ENCODE data around the gene ZSWIM7. TPM values are rescaled to one million over a fixed set of nuclear protein-coding genes. Genes with fewer than 3 reads are reported as not detected.
A peak's percentile ranks its signal among the peaks of the same experiment; 100 is the strongest.
"Not testable (repeated sequence)": the region's sequence is repeated elsewhere in the genome, so short reads cannot be mapped to it uniquely, and the experiment has no call there.

The ZSWIM7 gene
- total RNA-seq, 1 experiment from 2014 or later = 81.6 TPM

GRCh38 chr17:16013943-16014407 is 14.5 kb upstream of the ZSWIM7 start:
- no peak overlapping the region for H3K27ac ChIP-seq
- H3K36me3 ChIP-seq = peaks cover 92% of the 10 kb centered on the region

DNA sequence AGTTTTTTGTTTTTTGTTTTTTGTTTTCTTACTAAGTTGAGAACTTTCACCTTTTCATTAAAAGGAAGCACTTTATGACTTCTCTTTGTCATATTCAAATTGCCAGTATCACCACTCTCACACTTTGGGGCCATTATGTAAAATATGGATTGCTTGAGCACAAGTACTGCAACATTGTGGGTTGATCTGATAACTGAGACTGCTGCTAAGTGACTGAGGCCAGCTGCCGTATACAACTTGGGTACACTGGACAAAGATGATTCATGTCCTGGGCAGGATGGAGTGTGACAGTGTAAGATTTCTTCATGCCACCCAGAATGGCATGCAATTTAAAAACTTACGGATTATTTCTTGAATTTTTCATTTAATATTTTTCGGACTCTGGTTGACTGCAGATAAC is 7.9 kb upstream of the ZSWIM7 start:
- no peak for DNase-seq
- H3K9me3 ChIP-seq (replicated peaks) = peaks cover 3% of the 10 kb centered on the region; the same call in 1 of the 2 replicates
- H3K27ac ChIP-seq = no peak overlapping the region
- H3K27me3 ChIP-seq = no peaks in the 10 kb centered on the region
- H3K36me3 ChIP-seq = peaks cover 96% of the 10 kb centered on the region
- H3K4me3 ChIP-seq = no peak overlapping the region
- H3K4me1 ChIP-seq = no peaks in the 10 kb centered on the region

More at GRCh38 chr17:16013943-16014407, 14.5 kb upstream of the ZSWIM7 start:
- Histone ChIP-seq H3K4me3 (no peak overlapping the region), H3K27me3 (no peaks in the 10 kb centered on the region), H3K9me3 (replicated peaks) (no peaks in the 10 kb centered on the region; the same call in 1 of the 2 replicates), H3K4me1 (peaks cover 10% of the 10 kb centered on the region)
- DNase-seq = peak; percentile 51 to 82

- no peak overlapping the region for H3K4me3 ChIP-seq
- no peaks in the 10 kb centered on the region for H3K27me3 ChIP-seq
- peaks cover 2% of the 10 kb centered on the region; the same call in 1 of the 2 replicates for H3K4me1 ChIP-seq
- no peak overlapping the region for H3K27ac ChIP-seq
- DNase-seq = no peak
- peaks cover 16% of the 10 kb centered on the region for H3K9me3 ChIP-seq (replicated peaks)
- H3K36me3 ChIP-seq = peaks cover 95% of the 10 kb centered on the region
Observed at GRCh38 chr17:16005636-16006035, 6.1 kb upstream of the ZSWIM7 start.

GRCh38 chr17:16003841-16004240 is 4.3 kb upstream of the ZSWIM7 start:
- Histone ChIP-seq H3K27ac (no peak overlapping the region), H3K27me3 (no peaks in the 10 kb centered on the region), H3K36me3 (peaks cover 80% of the 10 kb centered on the region), H3K4me1 (peaks cover 3% of the 10 kb centered on the region; the same call in 1 of the 2 replicates), H3K9me3 (replicated peaks) (peaks cover 16% of the 10 kb centered on the region), H3K4me3 (no peak overlapping the region)
- DNase-seq = no peak

GRCh38 chr17:16002708-16003260 is 3.3 kb upstream of the ZSWIM7 start:
- peaks cover 16% of the 10 kb centered on the region for H3K9me3 ChIP-seq (replicated peaks)
- no peak overlapping the region for H3K27ac ChIP-seq
- no peak overlapping the region for H3K4me3 ChIP-seq
- no peaks in the 10 kb centered on the region for H3K27me3 ChIP-seq
- H3K36me3 ChIP-seq = peaks cover 69% of the 10 kb centered on the region
- DNase-seq = no peak
- H3K4me1 ChIP-seq = peaks cover 7% of the 10 kb centered on the region

DNA sequence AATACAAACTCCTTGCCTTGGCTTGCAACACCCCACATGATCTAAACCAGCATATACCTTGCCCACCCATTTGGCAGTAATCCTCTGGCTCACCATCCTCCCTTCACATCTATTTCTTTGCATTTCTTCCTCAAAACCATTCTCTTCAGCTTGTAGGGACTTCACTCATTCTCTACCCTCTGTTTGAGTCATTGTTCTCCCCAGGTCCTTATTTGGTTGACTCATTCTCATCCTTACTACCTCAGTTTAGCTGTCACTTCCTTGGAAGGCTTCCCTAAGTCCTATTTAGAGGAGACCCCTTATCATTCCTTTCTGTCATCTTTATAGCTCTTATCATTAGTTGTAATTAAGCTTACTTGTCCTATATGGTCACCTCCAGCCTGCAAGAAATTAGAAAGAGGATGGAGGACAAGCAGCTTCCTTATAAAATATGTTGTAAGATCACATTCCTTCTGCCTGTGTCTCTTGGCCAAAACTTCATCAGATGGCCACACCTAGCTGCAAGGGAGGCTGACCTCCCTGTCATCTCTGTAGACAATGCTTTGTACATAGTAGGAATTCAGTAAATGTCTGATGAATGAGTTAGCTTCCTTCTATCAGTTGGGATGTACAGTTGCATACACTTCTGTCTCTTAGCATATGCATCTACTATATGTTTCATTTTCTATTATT is 1.9 kb upstream of the ZSWIM7 start:
- Histone ChIP-seq H3K27me3 (no peaks in the 10 kb centered on the region), H3K4me3 (no peak overlapping the region; the same call in 1 of the 2 replicates), H3K36me3 (peaks cover 56% of the 10 kb centered on the region), H3K4me1 (peaks cover 7% of the 10 kb centered on the region), H3K27ac (no peak overlapping the region), H3K9me3 (replicated peaks) (peaks cover 16% of the 10 kb centered on the region)
- no peak for DNase-seq

GRCh38 chr17:15999974-16000827 is 697 bp upstream of the ZSWIM7 start:
- H3K36me3 ChIP-seq = peaks cover 45% of the 10 kb centered on the region
- peak overlapping the region; percentile 54 for H3K27ac ChIP-seq
- peaks cover 16% of the 10 kb centered on the region for H3K9me3 ChIP-seq (replicated peaks)
- peak; percentile 70 to 78 for DNase-seq
- no peaks in the 10 kb centered on the region for H3K27me3 ChIP-seq
- H3K4me1 ChIP-seq = peaks cover 7% of the 10 kb centered on the region
- H3K4me3 ChIP-seq = peak overlapping the region; percentile 79

DNA sequence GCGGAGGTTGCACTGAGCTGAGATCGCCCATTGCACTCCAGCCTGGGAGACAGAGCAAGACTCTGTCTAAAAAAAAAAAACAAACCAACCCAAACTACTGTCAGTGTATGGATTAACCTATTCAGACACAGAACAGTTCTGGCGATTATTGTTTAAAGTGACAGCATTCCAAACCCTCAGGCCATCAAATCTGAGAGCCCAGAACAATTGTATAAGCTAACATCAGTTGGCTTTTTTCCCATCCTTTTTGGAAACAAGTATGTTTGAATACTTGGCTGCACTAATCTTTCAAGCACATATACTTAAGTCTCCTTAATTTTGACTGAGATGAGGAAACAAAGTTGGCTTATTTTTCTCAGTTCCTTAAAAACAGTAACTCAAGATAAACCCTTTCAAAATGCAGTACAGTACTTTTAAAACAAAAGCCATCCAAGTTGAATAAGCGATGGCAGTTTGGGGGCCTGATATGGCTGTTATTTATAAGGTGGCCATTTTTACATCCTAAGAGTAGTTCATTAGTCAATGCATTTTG is 1.4 kb downstream of the ZSWIM7 start:
- Histone ChIP-seq H3K36me3 (peaks cover 24% of the 10 kb centered on the region), H3K4me1 (peaks cover 7% of the 10 kb centered on the region), H3K9me3 (replicated peaks) (peaks cover 16% of the 10 kb centered on the region), H3K4me3 (peak overlapping the region; percentile 79; the same call in 1 of the 2 replicates), H3K27me3 (no peaks in the 10 kb centered on the region), H3K27ac (no peak overlapping the region; the same call in 1 of the 2 replicates)
- DNase-seq = no peak

GRCh38 chr17:15996322-15996721 is 3.2 kb downstream of the ZSWIM7 start:
- no peak overlapping the region for H3K27ac ChIP-seq
- no peaks in the 10 kb centered on the region for H3K27me3 ChIP-seq
- peaks cover 8% of the 10 kb centered on the region for H3K36me3 ChIP-seq
- no peak for DNase-seq
- H3K9me3 ChIP-seq (replicated peaks) = peaks cover 2% of the 10 kb centered on the region
- no peak overlapping the region for H3K4me3 ChIP-seq
- H3K4me1 ChIP-seq = peaks cover 7% of the 10 kb centered on the region

DNA sequence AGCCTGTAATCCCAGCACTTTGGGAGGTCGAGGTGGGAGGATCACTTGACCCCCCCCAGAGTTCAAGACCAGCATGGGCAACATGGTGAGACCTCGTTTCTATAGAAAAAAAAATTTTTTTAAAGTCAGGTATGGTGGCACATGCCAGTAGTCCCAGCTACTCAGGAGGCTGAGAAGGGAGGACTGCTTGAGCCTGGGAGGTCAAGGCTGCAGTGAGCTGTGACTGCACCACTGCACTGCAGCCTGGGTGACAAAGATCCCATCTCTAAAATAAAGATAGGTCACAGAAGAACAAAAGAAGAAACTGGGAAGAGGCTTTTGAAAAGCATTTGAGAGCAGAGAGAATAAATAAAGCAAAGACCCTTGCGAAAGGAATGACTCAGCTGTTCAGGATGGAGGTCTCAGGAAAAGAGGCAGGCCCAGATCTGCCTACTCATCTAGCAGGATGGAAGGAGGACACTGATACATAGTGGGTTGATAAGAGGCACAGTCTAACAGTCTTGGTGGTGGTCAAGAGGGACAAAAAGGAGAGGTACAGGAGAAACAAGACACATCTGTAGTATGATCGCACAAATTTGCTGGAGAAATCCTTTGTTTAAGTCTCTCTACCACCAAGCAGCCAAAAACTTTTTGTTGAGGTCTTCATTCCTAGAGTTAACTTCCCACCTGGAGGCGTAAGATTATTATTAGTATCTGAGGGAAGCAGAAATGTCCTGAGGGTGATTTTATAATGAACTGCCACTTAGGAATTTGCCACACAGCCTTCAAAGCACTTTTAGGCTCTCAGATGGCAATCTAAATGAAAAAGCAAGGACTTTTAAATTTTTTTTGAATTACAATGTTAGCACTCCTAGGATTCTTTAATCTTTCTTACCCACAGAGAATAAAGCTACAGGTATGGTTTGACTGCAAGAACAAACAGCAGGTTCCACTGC is 17.6 kb downstream of the ZSWIM7 start:
- DNase-seq = no peak
- H3K4me1 ChIP-seq = no peaks in the 10 kb centered on the region

DNA sequence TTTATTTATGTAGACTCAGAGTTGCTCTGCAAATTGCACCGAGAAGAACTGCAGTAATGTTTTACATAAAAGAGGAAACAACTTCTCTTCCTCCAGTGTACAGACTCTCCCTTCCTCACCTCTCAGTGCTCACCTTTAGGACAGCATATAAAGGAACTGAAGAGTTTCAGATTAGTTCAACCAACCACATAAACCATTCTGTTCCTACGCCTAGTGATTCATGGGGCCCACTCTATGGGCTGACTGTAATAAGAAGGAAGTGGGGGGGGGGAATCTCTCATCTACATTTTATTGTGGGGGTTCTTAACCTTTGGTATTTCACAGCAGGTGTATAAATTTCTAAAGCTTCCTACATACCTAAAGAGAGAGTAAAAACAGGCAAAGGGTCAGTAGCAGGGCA is 18.3 kb downstream of the ZSWIM7 start:
- Histone ChIP-seq H3K36me3 (peaks cover 70% of the 10 kb centered on the region), H3K27me3 (no peaks in the 10 kb centered on the region), H3K4me3 (no peak overlapping the region), H3K9me3 (replicated peaks) (no peaks in the 10 kb centered on the region), H3K4me1 (no peaks in the 10 kb centered on the region), H3K27ac (no peak overlapping the region)
- no peak for DNase-seq

More for the DNA sequence above, 17.6 kb downstream of the ZSWIM7 start:
- Histone ChIP-seq H3K27me3 (no peaks in the 10 kb centered on the region), H3K27ac (no peak overlapping the region), H3K36me3 (peaks cover 71% of the 10 kb centered on the region), H3K9me3 (replicated peaks) (no peaks in the 10 kb centered on the region), H3K4me3 (no peak overlapping the region)

- not testable (repeated sequence) for H3K27me3 ChIP-seq
- H3K36me3 ChIP-seq = peaks cover 62% of the 10 kb centered on the region
Observed at GRCh38 chr17:15979013-15979412, 20.5 kb downstream of the ZSWIM7 start.

DNA sequence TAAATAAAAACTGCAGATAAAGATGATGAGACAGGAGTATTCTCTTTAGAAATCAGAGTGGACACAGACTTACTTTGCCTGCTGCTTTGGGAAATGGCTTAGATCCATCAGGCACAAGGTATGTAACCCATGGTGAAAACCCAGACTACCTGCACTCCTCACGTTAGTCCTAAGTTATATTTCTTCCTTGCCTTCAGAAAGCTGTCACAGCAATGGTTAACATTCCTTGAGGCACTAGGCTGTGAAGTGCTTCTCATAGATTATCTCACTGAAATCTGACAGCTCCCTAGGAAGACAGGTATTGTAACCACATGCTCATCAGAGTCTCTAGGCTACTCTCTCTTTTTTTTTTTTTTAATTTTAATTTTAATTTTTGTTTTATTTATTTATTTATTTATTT is 20.9 kb downstream of the ZSWIM7 start:
- H3K9me3 ChIP-seq (replicated peaks) = no peaks in the 10 kb centered on the region
- no peak overlapping the region for H3K27ac ChIP-seq
- H3K36me3 ChIP-seq = peaks cover 60% of the 10 kb centered on the region
- DNase-seq = no peak
- H3K27me3 ChIP-seq = no peaks in the 10 kb centered on the region
- H3K4me3 ChIP-seq = no peak overlapping the region
- H3K4me1 ChIP-seq = no peaks in the 10 kb centered on the region

More at GRCh38 chr17:15979013-15979412, 20.5 kb downstream of the ZSWIM7 start:
- not testable (repeated sequence) for H3K9me3 ChIP-seq (replicated peaks); H3K27ac ChIP-seq; DNase-seq; H3K4me1 ChIP-seq; H3K4me3 ChIP-seq

DNA sequence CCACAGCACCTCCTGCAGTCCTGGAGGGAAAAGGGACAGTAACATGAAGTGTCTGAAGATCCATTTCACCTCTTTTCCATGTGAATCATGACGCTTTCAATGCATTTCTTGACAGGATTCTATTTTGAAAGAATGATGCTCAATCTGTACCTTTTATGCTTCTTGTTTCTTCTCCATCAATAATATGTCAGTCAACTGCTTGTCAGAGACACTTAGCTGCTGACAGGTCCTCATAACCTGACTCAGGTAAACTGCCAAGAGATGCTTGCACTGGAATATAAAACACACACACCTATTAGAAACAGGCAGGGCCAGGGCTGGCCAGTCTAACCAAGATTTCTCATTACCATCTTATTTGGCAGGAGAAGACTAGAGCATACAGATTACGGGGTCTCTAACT is 21.6 kb downstream of the ZSWIM7 start:
- DNase-seq = no peak
- H3K36me3 ChIP-seq = peaks cover 57% of the 10 kb centered on the region

More for the DNA sequence above, 21.6 kb downstream of the ZSWIM7 start:
- Histone ChIP-seq H3K27ac (no peak overlapping the region), H3K27me3 (no peaks in the 10 kb centered on the region), H3K9me3 (replicated peaks) (no peaks in the 10 kb centered on the region), H3K4me1 (no peaks in the 10 kb centered on the region), H3K4me3 (no peak overlapping the region)
